Smooth muscle cell (in vitro differentiated cells): ENCODE data around the gene DCPS. TPM values are rescaled to one million over a fixed set of nuclear protein-coding genes. Genes with fewer than 3 reads are reported as not detected.

ENCODE experiments used
- DNase-seq: peaks from one replicate; lab custom pipeline; 2025; ENCODE audit not compliant: unreplicated experiment; lab: John Stamatoyannopoulos, UW
- H2AFZ ChIP-seq: fragments of 200-600 bp; sonication (generic); 2 replicates; pipeline ENCODE4 v1.6.0; 2016; ENCODE audit warnings: antibody characterized with exemption, low read depth, mild to moderate bottlenecking
- H3F3A ChIP-seq: fragments of 200-600 bp; sonication (generic); 2 replicates; pipeline ENCODE4 v1.6.0; 2017; ENCODE audit warnings: antibody characterized with exemption, low read depth
- H3K27ac ChIP-seq: fragments of 200-600 bp; sonication (generic); 2 replicates; pipeline ENCODE4 v1.5.1; 2016; ENCODE audit warnings: low read depth, mild to moderate bottlenecking
- H3K27me3 ChIP-seq: fragments of 200-600 bp; sonication (generic); 2 replicates; pipeline ENCODE4 v1.6.1; 2016; ENCODE audit warnings: low read depth, mild to moderate bottlenecking
- H3K36me3 ChIP-seq: fragments of 200-600 bp; sonication (generic); 2 replicates; pipeline ENCODE4 v1.5.1; 2016; ENCODE audit warnings: low read depth
- H3K4me1 ChIP-seq: fragments of 200-600 bp; sonication (generic); 2 replicates; pipeline ENCODE4 v1.5.1; 2016; ENCODE audit warnings: low read depth
- H3K4me2 ChIP-seq: fragments of 200-600 bp; sonication (generic); 2 replicates; pipeline ENCODE4 v1.6.0; 2016; ENCODE audit warnings: mild to moderate bottlenecking
- H3K4me3 ChIP-seq: fragments of 200-600 bp; sonication (generic); 2 replicates; pipeline ENCODE4 v1.5.1; 2016; ENCODE audit warnings: mild to moderate bottlenecking
- H3K79me2 ChIP-seq: fragments of 200-600 bp; sonication (generic); 2 replicates; pipeline ENCODE4 v1.6.0; 2016; ENCODE audit warnings: low read depth, mild to moderate bottlenecking
- H3K9ac ChIP-seq: fragments of 200-600 bp; sonication (generic); 2 replicates; pipeline ENCODE4 v1.6.0; 2016; ENCODE audit warnings: low read depth
- H3K9me3 ChIP-seq: fragments of 200-600 bp; sonication (generic); replicated peaks from 2 replicates; pipeline ENCODE4 v1.5.1; 2016; ENCODE audit warnings: low read depth
- H4K20me1 ChIP-seq: fragments of 200-600 bp; sonication (generic); 2 replicates; pipeline ENCODE4 v1.6.0; 2016; ENCODE audit warnings: low read depth
- WGBS: methylation state at CpG from one replicate; pipeline ENCODE4 v1.1.7; 2016; ENCODE audit warnings: low lambda C conversion rate; 5-methylcytosine and 5-hydroxymethylcytosine counted together
- polyA plus RNA-seq: library from polyadenylated mRNA; unstranded; fragments of >200 nt; fragmentation: Nextera tagmentation; extraction: Ambion mirVana; gene quantifications from 2 replicates; pipeline ENCODE4 v1.2.1, GENCODE V29; 2016
- total RNA-seq: library from RNA; depleted of rRNA; stranded (reverse); fragments of >200 nt; gene quantifications from 2 replicates; pipeline ENCODE4 v1.2.3, GENCODE V29; 2014
- TF ChIP-seq, protein P1 (sequence below): fragments of 200-600 bp; sonication (generic); IDR thresholded peaks from 2 replicates; pipeline ENCODE4 v1.5.1; 2017; ENCODE audit warnings: borderline replicate concordance, mild to moderate bottlenecking, antibody characterized with exemption; ENCODE audit not compliant: insufficient read depth, poor library complexity, severe bottlenecking

The DCPS gene
- total and polyA plus RNA-seq, 2 experiments from 2014 or later, result 19.0 to 25.4 TPM

DNA sequence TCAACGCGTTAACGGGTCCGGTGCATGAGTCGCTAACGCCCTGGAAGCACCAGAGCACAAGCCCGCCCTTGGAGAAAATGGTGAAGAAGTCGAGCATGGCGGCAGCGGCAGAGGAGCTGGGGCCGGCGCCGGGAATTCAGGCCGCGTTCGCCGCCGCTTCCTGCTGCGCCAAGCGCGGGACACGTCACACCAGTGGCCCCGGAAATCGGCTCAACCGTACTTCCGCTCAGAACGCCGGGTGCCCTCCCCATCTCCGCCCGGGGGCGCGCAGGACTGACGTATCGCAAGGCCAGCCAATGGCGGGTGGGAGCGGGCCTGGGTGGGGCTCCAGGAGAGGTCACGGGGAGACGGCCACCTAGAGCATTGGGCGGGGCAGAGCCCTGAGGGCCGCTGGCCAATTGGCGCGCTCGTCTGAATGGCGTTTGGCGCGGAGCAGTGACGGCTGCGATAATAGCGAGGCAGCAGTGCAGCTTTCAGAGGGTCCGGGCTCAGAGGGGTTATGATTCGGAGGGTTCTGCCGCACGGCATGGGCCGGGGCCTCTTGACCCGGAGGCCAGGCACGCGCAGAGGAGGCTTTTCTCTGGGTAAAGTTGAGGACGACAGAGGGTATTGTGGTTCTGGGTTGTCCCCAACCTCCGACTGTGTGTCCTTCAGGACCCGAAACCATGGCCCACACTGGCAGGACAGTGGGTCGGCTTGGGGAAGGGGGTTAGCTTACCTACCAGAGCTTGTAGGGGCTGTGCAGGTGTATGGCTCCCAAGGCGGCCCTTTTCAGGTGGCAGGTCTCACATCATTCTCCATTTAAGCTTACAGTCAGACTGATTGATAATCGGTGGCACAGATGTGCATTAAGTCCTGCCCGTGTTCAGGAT is 34.9 kb upstream of the DCPS start, which contains the start of the genes FOXRED1 and SRPRA:
FOXRED1 (plus strand) TSS at position 447 of the 872 bp plus-strand sequence; CDS start at position 500, 53 bp downstream.
SRPRA (minus strand) TSS at position 188 of the 872 bp plus-strand sequence; CDS start at position 97, 91 bp downstream.
- WGBS, result under 1% methylated on average over 61 of the region's 64 CpGs
- TF ChIP-seq, protein P1, sequence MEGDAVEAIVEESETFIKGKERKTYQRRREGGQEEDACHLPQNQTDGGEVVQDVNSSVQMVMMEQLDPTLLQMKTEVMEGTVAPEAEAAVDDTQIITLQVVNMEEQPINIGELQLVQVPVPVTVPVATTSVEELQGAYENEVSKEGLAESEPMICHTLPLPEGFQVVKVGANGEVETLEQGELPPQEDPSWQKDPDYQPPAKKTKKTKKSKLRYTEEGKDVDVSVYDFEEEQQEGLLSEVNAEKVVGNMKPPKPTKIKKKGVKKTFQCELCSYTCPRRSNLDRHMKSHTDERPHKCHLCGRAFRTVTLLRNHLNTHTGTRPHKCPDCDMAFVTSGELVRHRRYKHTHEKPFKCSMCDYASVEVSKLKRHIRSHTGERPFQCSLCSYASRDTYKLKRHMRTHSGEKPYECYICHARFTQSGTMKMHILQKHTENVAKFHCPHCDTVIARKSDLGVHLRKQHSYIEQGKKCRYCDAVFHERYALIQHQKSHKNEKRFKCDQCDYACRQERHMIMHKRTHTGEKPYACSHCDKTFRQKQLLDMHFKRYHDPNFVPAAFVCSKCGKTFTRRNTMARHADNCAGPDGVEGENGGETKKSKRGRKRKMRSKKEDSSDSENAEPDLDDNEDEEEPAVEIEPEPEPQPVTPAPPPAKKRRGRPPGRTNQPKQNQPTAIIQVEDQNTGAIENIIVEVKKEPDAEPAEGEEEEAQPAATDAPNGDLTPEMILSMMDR, result no peak
- no peaks in the 10 kb centered on the region for H3K27me3 ChIP-seq
- H3K9me3 ChIP-seq, result no peaks in the 10 kb centered on the region
- H3K4me1 ChIP-seq, result peaks cover 14% of the 10 kb centered on the region
- peak; percentile 95 for DNase-seq
- peak within 1 kb of the TSS; percentile 65 for H2AFZ ChIP-seq
- peaks cover 3% of the 10 kb centered on the region for H4K20me1 ChIP-seq
- H3K36me3 ChIP-seq, result peaks cover 7% of the 10 kb centered on the region
- H3K79me2 ChIP-seq, result peaks cover 37% of the 10 kb centered on the region
- peak within 1 kb of the TSS; percentile 83 for H3K4me3 ChIP-seq
- H3F3A ChIP-seq, result no peaks in the 10 kb centered on the region
- H3K4me2 ChIP-seq, result peak within 1 kb of the TSS; percentile 96
- H3K27ac ChIP-seq, result peak within 1 kb of the TSS; percentile 88
- peak within 1 kb of the TSS; percentile 97 for H3K9ac ChIP-seq

DNA sequence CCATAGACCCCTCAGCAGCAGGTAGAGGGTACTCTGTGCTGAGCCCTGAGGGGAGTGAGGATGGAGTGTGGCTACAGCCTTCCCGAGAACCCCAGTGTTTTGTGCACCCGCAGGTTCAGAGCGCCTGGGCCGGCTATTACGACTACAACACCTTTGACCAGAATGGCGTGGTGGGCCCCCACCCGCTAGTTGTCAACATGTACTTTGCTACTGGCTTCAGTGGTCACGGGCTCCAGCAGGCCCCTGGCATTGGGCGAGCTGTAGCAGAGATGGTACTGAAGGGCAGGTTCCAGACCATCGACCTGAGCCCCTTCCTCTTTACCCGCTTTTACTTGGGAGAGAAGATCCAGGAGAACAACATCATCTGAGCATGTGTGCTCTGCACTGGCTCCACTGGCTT is 26.5 kb upstream of the DCPS start:
- 97% methylated on average over 11 of the region's 11 CpGs for WGBS
- TF ChIP-seq, protein P1, result no peak
- no peaks in the 10 kb centered on the region for H3K36me3 ChIP-seq
- no peak overlapping the region for H3K4me2 ChIP-seq
- no peaks in the 10 kb centered on the region for H3F3A ChIP-seq
- H3K79me2 ChIP-seq, result no peaks in the 10 kb centered on the region
- peaks cover 5% of the 10 kb centered on the region for H3K4me1 ChIP-seq
- H2AFZ ChIP-seq, result no peak overlapping the region
- DNase-seq, result no peak
- no peak overlapping the region for H3K9ac ChIP-seq
- H4K20me1 ChIP-seq, result no peaks in the 10 kb centered on the region
- no peaks in the 10 kb centered on the region for H3K27me3 ChIP-seq
- H3K4me3 ChIP-seq, result no peak overlapping the region
- no peak overlapping the region for H3K27ac ChIP-seq
- no peaks in the 10 kb centered on the region for H3K9me3 ChIP-seq

DNA sequence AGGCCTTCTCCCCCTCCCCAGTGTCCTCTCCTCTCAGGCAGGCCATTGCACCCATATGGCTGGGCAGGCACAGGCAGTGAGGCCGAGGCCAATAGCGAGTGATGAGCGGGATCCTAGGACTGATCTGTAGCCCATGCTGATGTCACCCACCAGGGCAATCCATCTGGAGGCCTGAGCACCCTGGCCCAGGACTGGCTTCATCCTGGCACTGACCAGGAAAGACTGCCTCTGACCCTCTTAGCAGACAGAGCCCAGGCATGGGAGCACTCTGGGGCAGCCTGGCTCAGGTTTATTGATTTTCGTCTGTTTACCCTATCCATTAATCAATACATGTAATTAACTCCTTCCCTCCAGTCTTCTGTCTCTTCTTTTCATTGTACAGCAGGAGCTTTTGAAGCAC is 26.1 kb upstream of the DCPS start:
- no peak for DNase-seq
- WGBS, result 100% methylated on average over 4 of the region's 4 CpGs
- H3K9me3 ChIP-seq, result no peaks in the 10 kb centered on the region
- H3K27me3 ChIP-seq, result no peaks in the 10 kb centered on the region
- H3K9ac ChIP-seq, result no peak overlapping the region
- H3K79me2 ChIP-seq, result no peaks in the 10 kb centered on the region
- H3K27ac ChIP-seq, result no peak overlapping the region
- peaks cover 5% of the 10 kb centered on the region for H3K4me1 ChIP-seq
- H3F3A ChIP-seq, result no peaks in the 10 kb centered on the region
- TF ChIP-seq, protein P1, result no peak
- H3K4me2 ChIP-seq, result no peak overlapping the region
- H3K4me3 ChIP-seq, result no peak overlapping the region
- no peaks in the 10 kb centered on the region for H3K36me3 ChIP-seq
- H4K20me1 ChIP-seq, result no peaks in the 10 kb centered on the region
- no peak overlapping the region for H2AFZ ChIP-seq
